ENCODE data around the gene LRWD1. TPM values are rescaled to one million over a fixed set of nuclear protein-coding genes. Genes with fewer than 3 reads are reported as not detected.
"Not testable (repeated sequence)": the region's sequence is repeated elsewhere in the genome, so short reads cannot be mapped to it uniquely, and the experiment has no call there.

Gene LRWD1
- total and polyA plus RNA-seq, 8 donors = 12.9 to 22.2 (median 16.3) TPM

DNA sequence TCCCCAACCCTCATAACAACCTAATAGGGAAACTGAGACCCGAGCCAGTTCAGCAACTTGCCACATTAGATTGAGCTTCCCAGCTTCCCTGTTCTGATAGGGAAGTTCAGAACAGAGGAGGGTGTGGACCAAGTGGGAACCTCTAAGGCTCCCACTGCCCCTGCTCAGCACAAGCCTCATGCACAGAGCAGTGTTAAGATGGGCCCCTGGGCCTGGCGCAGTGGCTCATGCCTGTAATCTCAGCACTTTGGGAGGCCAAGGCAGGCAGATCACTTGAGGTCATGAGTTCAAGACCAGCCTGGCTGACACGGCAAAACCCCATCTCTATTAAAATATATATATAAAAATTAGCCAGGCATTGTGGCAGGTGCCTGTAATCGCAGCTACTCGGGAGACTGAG lies 32.5 kb downstream of the LRWD1 start:
- H3K9me3 ChIP-seq; H3K27ac ChIP-seq; H3K4me3 ChIP-seq; H3K27me3 ChIP-seq; H3K4me1 ChIP-seq; H3K36me3 ChIP-seq; ATAC-seq; intact Hi-C loops (cut with DNase I): not testable (repeated sequence)
- DNase-seq = peak in 2 of 4 donors; percentile 30 to 65

GRCh38 chr7:102498321-102498720 lies 33.5 kb downstream of the LRWD1 start:
- H3K27ac ChIP-seq; H3K4me1 ChIP-seq; ATAC-seq; H3K9me3 ChIP-seq; intact Hi-C loops (cut with DNase I); H3K27me3 ChIP-seq; H3K4me3 ChIP-seq; H3K36me3 ChIP-seq: not testable (repeated sequence)
- peak in 1 of 4 donors; percentile 39 for DNase-seq

DNA sequence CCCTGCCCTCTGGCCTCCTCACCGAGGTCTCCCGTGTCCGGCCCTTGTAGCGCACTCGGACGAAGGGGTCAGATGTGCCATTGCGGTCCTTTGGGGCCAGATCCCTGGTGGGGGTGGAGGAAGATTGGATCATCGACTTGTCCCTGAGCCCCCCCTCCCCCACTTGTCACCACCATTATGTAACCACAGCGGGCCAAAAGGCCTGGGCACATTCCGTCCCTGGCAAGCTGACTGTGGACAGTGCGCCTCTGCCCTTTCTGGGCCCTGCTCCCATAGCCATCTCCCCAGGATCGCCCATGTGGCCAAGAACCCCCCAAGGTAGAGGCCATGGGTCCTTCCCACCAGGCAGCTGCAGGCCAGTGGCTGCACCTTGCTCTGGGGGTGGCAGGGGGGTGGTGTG lies 38.4 kb downstream of the LRWD1 start:
- H3K4me3 ChIP-seq; H3K36me3 ChIP-seq; H3K9me3 ChIP-seq; DNase-seq; H3K27me3 ChIP-seq; H3K27ac ChIP-seq; H3K4me1 ChIP-seq; ATAC-seq; intact Hi-C loops (cut with DNase I): not testable (repeated sequence)

DNA sequence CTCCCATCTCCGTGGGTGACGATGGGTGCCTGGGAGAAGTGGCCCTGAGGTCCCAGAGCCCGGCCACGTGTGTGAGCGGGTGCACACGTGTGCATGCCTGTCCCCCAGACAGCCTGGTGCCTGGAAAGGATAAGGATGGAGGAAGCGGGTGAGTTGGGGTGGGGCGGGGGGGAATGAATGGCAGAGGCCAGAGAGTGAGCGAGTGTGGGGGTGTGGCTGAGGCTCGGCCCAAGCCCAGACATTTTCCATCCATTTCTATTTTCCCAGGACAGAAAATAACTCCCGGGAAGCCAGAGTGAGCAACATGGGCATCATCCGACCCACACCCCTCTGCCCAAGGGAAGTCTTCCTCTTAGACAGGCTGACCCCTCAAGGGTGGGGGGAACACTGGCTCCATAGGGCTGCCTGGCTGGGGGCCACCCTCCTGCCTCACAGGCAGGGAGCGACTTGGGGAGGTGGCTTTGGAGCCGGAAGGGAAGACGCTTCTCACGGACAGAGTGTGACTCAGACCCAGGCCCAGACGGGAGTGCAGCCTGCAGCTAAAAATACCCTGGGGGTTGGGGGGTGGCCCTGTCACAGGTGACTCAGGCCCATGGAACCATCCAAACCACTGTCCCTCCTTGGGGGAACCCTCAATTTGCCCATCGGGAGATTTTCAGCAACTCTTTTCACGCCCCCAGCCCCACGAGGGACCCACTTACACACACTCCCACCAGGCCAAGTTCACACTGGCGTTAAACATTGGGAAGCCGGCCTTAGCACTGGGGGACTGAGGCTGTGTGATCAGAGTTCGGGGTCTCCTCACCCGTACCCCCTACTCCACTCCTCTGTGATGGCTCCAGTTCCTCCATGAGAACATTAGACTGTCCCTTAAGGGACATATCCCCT lies 40.8 kb downstream of the LRWD1 start:
- intact Hi-C loops (cut with DNase I); H3K4me1 ChIP-seq; H3K4me3 ChIP-seq; H3K9me3 ChIP-seq; H3K27me3 ChIP-seq; H3K36me3 ChIP-seq; H3K27ac ChIP-seq: not testable (repeated sequence)
- peak in 1 of 4 donors; percentile 56 for DNase-seq
- ATAC-seq = peak; percentile 36

GRCh38 chr7:102507410-102508088 lies 42.8 kb downstream of the LRWD1 start:
- H3K27ac ChIP-seq; ATAC-seq; H3K4me1 ChIP-seq; intact Hi-C loops (cut with DNase I); H3K36me3 ChIP-seq; H3K4me3 ChIP-seq; H3K9me3 ChIP-seq; H3K27me3 ChIP-seq: not testable (repeated sequence)
- DNase-seq = peak in 2 of 4 donors; percentile 22 to 33

GRCh38 chr7:102510575-102510974 lies 45.8 kb downstream of the LRWD1 start:
- H3K4me1 ChIP-seq; H3K36me3 ChIP-seq; intact Hi-C loops (cut with DNase I); H3K27ac ChIP-seq; H3K9me3 ChIP-seq; ATAC-seq; H3K27me3 ChIP-seq; H3K4me3 ChIP-seq: not testable (repeated sequence)
- peak in 2 of 4 donors; percentile 15 to 35 for DNase-seq

DNA sequence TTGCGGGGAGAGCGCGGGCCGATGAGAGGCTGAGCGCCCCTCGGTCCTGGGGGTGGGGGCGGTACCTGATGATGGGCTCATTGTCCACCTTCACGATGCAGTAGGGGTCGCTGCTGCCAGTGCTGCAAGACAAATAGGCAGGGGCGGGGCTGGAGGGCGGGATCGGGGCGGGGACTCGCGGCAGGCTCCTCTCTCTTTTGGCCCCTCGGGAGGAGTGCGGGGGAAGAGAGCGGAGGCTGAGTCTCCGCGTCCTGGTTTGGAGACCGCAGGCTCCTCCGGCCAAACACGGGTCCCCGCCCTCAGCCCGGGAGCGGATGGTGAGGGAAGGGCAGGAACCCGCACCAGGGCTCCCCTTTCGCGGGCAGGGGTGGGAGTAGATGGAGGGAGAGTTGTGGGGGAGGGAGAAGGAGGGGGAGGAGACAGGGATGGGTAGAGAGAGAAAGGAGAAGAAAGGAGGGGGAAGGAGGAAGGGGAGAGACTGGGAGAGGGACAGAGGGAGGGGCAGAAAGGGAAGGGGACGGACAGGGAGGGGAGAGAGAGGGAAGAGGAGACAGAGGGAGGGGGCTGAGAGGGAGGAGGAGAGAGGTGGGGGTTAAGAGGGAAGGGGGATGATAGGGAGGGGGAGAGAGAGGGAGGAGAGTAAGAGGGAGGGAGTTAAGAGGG lies 47.2 kb downstream of the LRWD1 start:
- DNase-seq; H3K36me3 ChIP-seq; H3K27me3 ChIP-seq; H3K27ac ChIP-seq; H3K4me3 ChIP-seq; H3K9me3 ChIP-seq; H3K4me1 ChIP-seq; intact Hi-C loops (cut with DNase I): not testable (repeated sequence)
- ATAC-seq = peak; percentile 55

DNA sequence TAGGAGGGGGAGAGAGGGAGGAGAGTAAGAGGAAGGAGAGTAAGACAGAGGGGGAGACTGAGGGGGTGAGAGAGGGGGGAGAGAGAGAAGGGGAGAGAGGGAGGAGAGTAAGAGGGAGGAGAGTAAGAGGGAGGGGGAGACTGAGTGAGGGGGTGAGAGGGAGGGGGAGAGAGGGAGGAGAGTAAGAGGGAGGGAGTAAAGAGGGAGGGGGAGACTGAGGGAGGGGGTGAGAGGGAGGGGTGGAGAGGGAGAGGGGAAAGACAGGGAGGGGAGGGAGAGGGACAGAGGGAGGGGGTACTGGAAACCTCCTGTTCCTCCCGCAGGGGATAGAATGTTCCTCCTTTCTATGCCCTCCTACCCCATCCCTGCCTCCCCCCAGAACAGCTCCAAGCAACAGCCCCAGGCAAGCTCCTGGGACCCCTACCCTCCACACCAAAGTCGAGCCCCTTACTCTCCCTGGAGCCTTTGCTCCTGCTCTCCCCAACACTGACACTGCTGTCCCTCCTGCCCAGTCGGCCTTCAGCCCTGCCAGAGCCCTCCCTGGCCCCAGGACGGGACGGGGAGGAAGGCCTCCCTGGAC lies 47.9 kb downstream of the LRWD1 start:
- H3K9me3 ChIP-seq; H3K36me3 ChIP-seq; H3K4me1 ChIP-seq; H3K27me3 ChIP-seq; intact Hi-C loops (cut with DNase I): not testable (repeated sequence)
- DNase-seq = peak; percentile 40 to 92 (median 70)
- Histone ChIP-seq H3K4me3 (peak overlapping the region in 1 of 2 donors; percentile 28), H3K27ac (peak overlapping the region; percentile 47 to 75)
- ATAC-seq = peak; percentile 1

DNA sequence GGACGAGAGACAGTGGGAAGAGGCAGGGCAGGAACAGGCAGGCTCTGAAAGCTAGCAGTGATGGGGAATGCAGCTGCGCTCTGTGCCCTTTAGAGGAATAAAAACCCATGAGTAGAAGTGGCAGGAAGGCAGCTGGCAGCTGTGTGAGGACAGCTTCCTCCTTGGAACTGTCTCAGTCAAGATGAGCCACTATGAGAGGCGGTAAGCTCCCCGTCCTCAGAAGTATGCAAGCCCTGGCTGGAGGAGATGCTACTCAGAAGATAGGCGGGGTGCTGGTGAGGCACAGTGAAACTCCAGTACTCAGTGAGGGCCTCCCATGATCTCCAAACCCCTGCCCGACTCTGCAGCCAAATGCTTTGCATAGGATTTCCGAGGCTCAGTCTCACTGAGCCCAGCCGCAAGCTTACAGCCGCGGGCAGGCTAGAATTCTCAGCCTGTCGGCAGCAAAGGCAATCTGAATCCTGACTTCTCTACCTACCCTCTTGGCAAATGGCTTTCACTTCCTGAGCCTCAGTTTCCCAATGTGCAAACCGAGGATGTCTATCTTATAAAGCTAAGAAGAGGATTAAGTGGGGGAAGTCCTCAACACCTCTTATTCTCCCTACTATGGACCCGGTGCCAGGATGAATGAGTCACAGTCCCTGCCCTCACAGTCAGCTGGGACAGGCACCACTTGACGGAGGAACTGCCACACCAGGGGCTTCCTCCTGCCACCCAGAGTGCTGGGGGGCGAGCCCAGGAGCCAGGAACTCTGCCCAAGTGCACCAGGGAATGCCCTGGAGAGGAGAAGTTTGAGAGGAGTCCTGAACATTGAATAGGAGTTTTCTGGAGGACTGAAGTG lies 50.3 kb downstream of the LRWD1 start:
- H3K27me3 ChIP-seq; intact Hi-C loops (cut with DNase I); H3K4me1 ChIP-seq; DNase-seq; H3K4me3 ChIP-seq; H3K9me3 ChIP-seq; H3K36me3 ChIP-seq; H3K27ac ChIP-seq: not testable (repeated sequence)
- ATAC-seq = peak; percentile 46

GRCh38 chr7:102515889-102516288 lies 51.1 kb downstream of the LRWD1 start:
- not testable (repeated sequence) for DNase-seq, H3K4me3 ChIP-seq

GRCh38 chr7:102516951-102517350 lies 52.2 kb downstream of the LRWD1 start:
- H3K27me3 ChIP-seq; H3K4me3 ChIP-seq; intact Hi-C loops (cut with DNase I); DNase-seq; H3K9me3 ChIP-seq; H3K4me1 ChIP-seq; H3K27ac ChIP-seq; H3K36me3 ChIP-seq: not testable (repeated sequence)
- peak; percentile 9 for ATAC-seq

More at GRCh38 chr7:102515889-102516288, 51.1 kb downstream of the LRWD1 start:
- H3K4me1 ChIP-seq; H3K36me3 ChIP-seq; H3K9me3 ChIP-seq; H3K27me3 ChIP-seq; H3K27ac ChIP-seq; intact Hi-C loops (cut with DNase I); ATAC-seq: not testable (repeated sequence)

DNA sequence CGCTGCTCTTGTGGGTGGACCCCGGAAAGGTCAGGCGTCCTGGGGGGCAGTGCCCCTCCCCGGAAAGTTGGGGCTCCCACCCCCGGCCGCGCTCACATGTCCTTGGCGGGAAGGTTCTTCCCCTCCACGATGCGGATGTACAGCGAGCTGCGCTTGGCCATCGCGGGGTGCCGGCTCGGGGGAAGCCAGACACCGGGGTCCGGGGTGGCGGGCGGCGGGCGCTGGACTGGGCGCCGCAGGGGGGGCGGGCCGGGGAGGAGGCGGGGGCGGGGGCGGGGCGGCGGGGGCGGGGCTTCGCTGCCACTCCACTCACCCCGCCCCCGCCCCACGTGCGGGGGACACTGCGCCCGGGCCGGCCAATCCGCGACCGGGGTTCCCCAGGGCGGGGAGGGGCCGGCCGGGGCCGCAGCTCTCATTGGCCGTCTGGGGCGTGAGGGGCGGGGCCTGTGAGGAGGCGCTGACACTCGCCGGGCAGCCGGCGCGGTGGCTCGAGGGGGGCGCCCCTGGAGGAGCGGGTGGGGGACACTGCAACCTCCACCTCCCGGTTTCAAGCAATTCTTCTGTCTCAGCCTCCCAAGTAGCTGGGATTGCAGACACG lies 52.9 kb downstream of the LRWD1 start, which contains the start of gene RASA4B:
Gene RASA4B, minus strand, starts transcription at position 228 of the 598 bp plus-strand sequence. Its CDS starts 67 bp downstream, at position 161.
- peak in 3 of 4 donors; percentile 23 to 78 (median 31) for DNase-seq

More for the DNA sequence above, 52.9 kb downstream of the LRWD1 start, which contains the start of gene RASA4B:
- H3K27ac ChIP-seq; H3K9me3 ChIP-seq; H3K4me3 ChIP-seq; H3K27me3 ChIP-seq; H3K36me3 ChIP-seq; intact Hi-C loops (cut with DNase I); H3K4me1 ChIP-seq: not testable (repeated sequence)
- ATAC-seq = peak; percentile 94
